ENCODE results near the gene GNG7.

GNG7 gene

GRCh38 chr19:2702170-2703076 lies at the start of gene GNG7:
GNG7 (minus strand) TSS chr19:2702694; CDS start chr19:2520688, 182,006 bp downstream.
- Mint-ChIP-seq H3K36me3 (peaks cover 17% of the 10 kb centered on the region), H3K27ac (peak within 1 kb of the TSS; percentile 90), H3K4me1 (peaks cover 49% of the 10 kb centered on the region), H3K9me3 (peaks cover 2% of the 10 kb centered on the region), H3K27me3 (no peaks in the 10 kb centered on the region), H3K4me3 (peak within 1 kb of the TSS; percentile 82)
- ATAC-seq, result peak; percentile 97

GRCh38 chr19:2751438-2751830 lies 48.9 kb upstream of the GNG7 start:
- ATAC-seq, result no peak
- H3K27ac Mint-ChIP-seq, result no peak overlapping the region
- H3K4me1 Mint-ChIP-seq, result peaks cover 12% of the 10 kb centered on the region
- H3K9me3 Mint-ChIP-seq, result no peaks in the 10 kb centered on the region
- H3K27me3 Mint-ChIP-seq, result no peaks in the 10 kb centered on the region
- no peak overlapping the region for H3K4me3 Mint-ChIP-seq
- peaks cover 29% of the 10 kb centered on the region for H3K36me3 Mint-ChIP-seq

- H3K9me3 Mint-ChIP-seq, result no peaks in the 10 kb centered on the region
- no peak overlapping the region for H3K4me3 Mint-ChIP-seq
- no peak overlapping the region for H3K27ac Mint-ChIP-seq
- H3K36me3 Mint-ChIP-seq, result peaks cover 24% of the 10 kb centered on the region
- no peaks in the 10 kb centered on the region for H3K27me3 Mint-ChIP-seq
- no peak for ATAC-seq
- H3K4me1 Mint-ChIP-seq, result peaks cover 12% of the 10 kb centered on the region
Measured at GRCh38 chr19:2750808-2751437, 48.4 kb upstream of the GNG7 start.

- no peaks in the 10 kb centered on the region for H3K9me3 Mint-ChIP-seq
- no peak for ATAC-seq
- no peak overlapping the region for H3K4me3 Mint-ChIP-seq
- peaks cover 12% of the 10 kb centered on the region for H3K4me1 Mint-ChIP-seq
- no peak overlapping the region for H3K27ac Mint-ChIP-seq
- no peaks in the 10 kb centered on the region for H3K36me3 Mint-ChIP-seq
- no peaks in the 10 kb centered on the region for H3K27me3 Mint-ChIP-seq
Measured at GRCh38 chr19:2747349-2747748, 44.9 kb upstream of the GNG7 start.

- Mint-ChIP-seq H3K27ac (no peak overlapping the region), H3K4me3 (no peak overlapping the region), H3K36me3 (no peaks in the 10 kb centered on the region), H3K4me1 (peaks cover 23% of the 10 kb centered on the region), H3K9me3 (no peaks in the 10 kb centered on the region), H3K27me3 (no peaks in the 10 kb centered on the region)
- ATAC-seq, result no peak
Measured at GRCh38 chr19:2744113-2744512, 41.6 kb upstream of the GNG7 start.

GRCh38 chr19:2743099-2743498 lies 40.6 kb upstream of the GNG7 start:
- Mint-ChIP-seq H3K9me3 (no peaks in the 10 kb centered on the region), H3K27me3 (no peaks in the 10 kb centered on the region), H3K4me3 (no peak overlapping the region), H3K4me1 (peaks cover 30% of the 10 kb centered on the region), H3K27ac (no peak overlapping the region), H3K36me3 (no peaks in the 10 kb centered on the region)
- no peak for ATAC-seq

- ATAC-seq, result no peak
- Mint-ChIP-seq H3K4me3 (peak overlapping the region; percentile 82), H3K9me3 (no peaks in the 10 kb centered on the region), H3K36me3 (peaks cover 23% of the 10 kb centered on the region), H3K4me1 (peaks cover 33% of the 10 kb centered on the region), H3K27ac (peak overlapping the region; percentile 79), H3K27me3 (no peaks in the 10 kb centered on the region)
Measured at GRCh38 chr19:2740314-2740656, 37.8 kb upstream of the GNG7 start.

- no peaks in the 10 kb centered on the region for H3K9me3 Mint-ChIP-seq
- H3K27ac Mint-ChIP-seq, result peak within 1 kb of the TSS; percentile 79
- H3K4me1 Mint-ChIP-seq, result peaks cover 38% of the 10 kb centered on the region
- H3K4me3 Mint-ChIP-seq, result peak within 1 kb of the TSS; percentile 82
- ATAC-seq, result peak; percentile 99
- no peaks in the 10 kb centered on the region for H3K27me3 Mint-ChIP-seq
- H3K36me3 Mint-ChIP-seq, result peaks cover 28% of the 10 kb centered on the region
Measured at GRCh38 chr19:2739602-2740313, 37.3 kb upstream of the GNG7 start, which contains the start of gene SLC39A3. SLC39A3 (minus strand) TSS chr19:2740017; CDS start chr19:2737257, 2,760 bp downstream.

- peaks cover 47% of the 10 kb centered on the region for H3K36me3 Mint-ChIP-seq
- peaks cover 50% of the 10 kb centered on the region for H3K4me1 Mint-ChIP-seq
- no peaks in the 10 kb centered on the region for H3K27me3 Mint-ChIP-seq
- no peak overlapping the region for H3K4me3 Mint-ChIP-seq
- H3K27ac Mint-ChIP-seq, result peak overlapping the region; percentile 27
- ATAC-seq, result no peak
- H3K9me3 Mint-ChIP-seq, result no peaks in the 10 kb centered on the region
Measured at GRCh38 chr19:2736550-2737190, 34.2 kb upstream of the GNG7 start.

- Mint-ChIP-seq H3K4me1 (peaks cover 49% of the 10 kb centered on the region), H3K36me3 (peaks cover 53% of the 10 kb centered on the region), H3K27me3 (no peaks in the 10 kb centered on the region), H3K27ac (peak overlapping the region; percentile 46), H3K4me3 (no peak overlapping the region), H3K9me3 (no peaks in the 10 kb centered on the region)
- no peak for ATAC-seq
Measured at GRCh38 chr19:2735374-2735773, 32.9 kb upstream of the GNG7 start.

- H3K9me3 Mint-ChIP-seq, result no peaks in the 10 kb centered on the region
- no peak overlapping the region for H3K4me3 Mint-ChIP-seq
- H3K4me1 Mint-ChIP-seq, result peaks cover 43% of the 10 kb centered on the region
- H3K27me3 Mint-ChIP-seq, result no peaks in the 10 kb centered on the region
- peak overlapping the region; percentile 66 for H3K27ac Mint-ChIP-seq
- no peak for ATAC-seq
- H3K36me3 Mint-ChIP-seq, result peaks cover 53% of the 10 kb centered on the region
Measured at GRCh38 chr19:2734589-2735288, 32.2 kb upstream of the GNG7 start.

- no peak for ATAC-seq
- Mint-ChIP-seq H3K27ac (no peak overlapping the region), H3K36me3 (peaks cover 53% of the 10 kb centered on the region), H3K4me1 (peaks cover 42% of the 10 kb centered on the region), H3K27me3 (no peaks in the 10 kb centered on the region), H3K4me3 (no peak overlapping the region), H3K9me3 (no peaks in the 10 kb centered on the region)
Measured at GRCh38 chr19:2733930-2734588, 31.6 kb upstream of the GNG7 start.

GRCh38 chr19:2732883-2733282 lies 30.4 kb upstream of the GNG7 start:
- H3K4me1 Mint-ChIP-seq, result peaks cover 41% of the 10 kb centered on the region
- peaks cover 53% of the 10 kb centered on the region for H3K36me3 Mint-ChIP-seq
- H3K27me3 Mint-ChIP-seq, result no peaks in the 10 kb centered on the region
- H3K27ac Mint-ChIP-seq, result no peak overlapping the region
- no peak overlapping the region for H3K4me3 Mint-ChIP-seq
- H3K9me3 Mint-ChIP-seq, result no peaks in the 10 kb centered on the region
- ATAC-seq, result no peak

- Mint-ChIP-seq H3K27me3 (no peaks in the 10 kb centered on the region), H3K27ac (no peak overlapping the region), H3K36me3 (peaks cover 50% of the 10 kb centered on the region), H3K4me1 (peaks cover 44% of the 10 kb centered on the region), H3K4me3 (no peak overlapping the region), H3K9me3 (no peaks in the 10 kb centered on the region)
- peak; percentile 9 for ATAC-seq
Measured at GRCh38 chr19:2732157-2732725, 29.7 kb upstream of the GNG7 start.

Data from stimulated activated memory B cell treated with anti-CD40 and anti-IgM and Interleukin-4, amounts not matched to agents 10 μg/mL and 1 μg/mL and 100 μg/mL, for 72 hours (primary cell).